Prostate gland (tissue), 2 donors: Measurements from ENCODE around the gene SKIC8. TPM values are rescaled to one million over a fixed set of nuclear protein-coding genes. Genes with fewer than 3 reads are reported as not detected.

Experiments
- DNase-seq: peaks from one replicate; pipeline ENCODE4 v3.0.0-alpha.2; 2019; ENCODE audit warnings: low spot score
- H3K27ac ChIP-seq, 2 donors: fragments of 200-600 bp; sonication (generic); 2 replicates each; pipeline ENCODE4 v1.5.1; 2017 to 2019
- H3K27me3 ChIP-seq: fragments of 200-600 bp; sonication (generic); replicated peaks from 2 replicates; pipeline ENCODE4 v1.5.1; 2019; ENCODE audit not compliant: insufficient read depth
- H3K36me3 ChIP-seq, 2 donors: fragments of 200-600 bp; sonication (generic); 1 replicate in 1 of 2; 2 replicates in 1 of 2; pipeline versions ENCODE4 v1.5.1 to v1.8.1; 2017 to 2019
- H3K4me1 ChIP-seq: fragments of 200-600 bp; sonication (generic); replicated peaks from 2 replicates; pipeline ENCODE4 v1.5.1; 2019
- H3K4me3 ChIP-seq, 2 donors: fragments of 200-600 bp; sonication (generic); 2 replicates each; pipeline ENCODE4 v1.5.1; 2017 to 2019
- H3K9me3 ChIP-seq: fragments of 200-600 bp; sonication (generic); 2 replicates; pipeline ENCODE4 v1.5.1; 2017
- CTCF ChIP-seq, 4 experiments: fragments of 200-600 bp in 2 of 4; fragments of 450-650 bp in 2 of 4; sonication (generic) in 2 of 4; IDR thresholded peaks; 1 replicate in 3 of 4; 2 replicates in 1 of 4; pipeline ENCODE4 v1.5.1; 2016 to 2019; ENCODE audit warnings: antibody characterized with exemption in 4 of 4, mild to moderate bottlenecking in 2 of 4, moderate library complexity in 2 of 4
- POLR2A ChIP-seq: fragments of 450-650 bp; IDR thresholded peaks from one replicate; pipeline ENCODE4 v1.6.1; 2016; ENCODE audit warnings: antibody characterized with exemption, mild to moderate bottlenecking
- POLR2AphosphoS5 ChIP-seq: sonication (generic); formaldehyde crosslinking; IDR thresholded peaks from one replicate; pipeline ENCODE4 v1.6.1; 2017; ENCODE audit warnings: antibody characterized with exemption
- WGBS: methylation state at CpG from one replicate; pipeline ENCODE4 v1.1.5; 2018; 5-methylcytosine and 5-hydroxymethylcytosine counted together
- intact Hi-C: fragments of 100-400 bp; cut with DNase I; formaldehyde crosslinking; loops from one replicate; pipeline ENCODE4 v1.14.2; 2022
- total RNA-seq, 2 donors: library from RNA; depleted of rRNA; stranded (reverse); fragments of >200 nt; gene quantifications; one replicate each; pipeline ENCODE4 v1.1.0, GENCODE V29; 2016

Gene SKIC8
- total RNA-seq, 2 donors from 2014 or later: 58.1 to 109 TPM

- Histone ChIP-seq H3K4me1 (no peaks in the 10 kb centered on the region), H3K36me3 (no peaks in the 10 kb centered on the region), H3K27ac (no peak overlapping the region), H3K27me3 (no peaks in the 10 kb centered on the region), H3K4me3 (no peak overlapping the region), H3K9me3 (no peaks in the 10 kb centered on the region)
- DNase-seq: no peak
- TF ChIP-seq POLR2AphosphoS5 (no peak), CTCF (IDR thresholded peaks at IDR 0.05) (no peak), POLR2A (no peak)
- intact Hi-C loops: loop anchor here (5.0 to 10.0 kb wide), 2 partner anchors 118 to 180 kb away; no protein-coding TSS in a partner anchor
- 78% methylated on average over 9 of the region's 9 CpGs for WGBS
Observed at GRCh38 chr15:78304216-78305066, 5.0 kb upstream of the SKIC8 start.

- H3K36me3 ChIP-seq: no peaks in the 10 kb centered on the region
- no peak overlapping the region for H3K27ac ChIP-seq
- TF ChIP-seq POLR2A (no peak), CTCF (IDR thresholded peaks at IDR 0.05) (no peak), POLR2AphosphoS5 (no peak)
- no peaks in the 10 kb centered on the region for H3K27me3 ChIP-seq
- H3K4me1 ChIP-seq: peaks cover 6% of the 10 kb centered on the region
- H3K9me3 ChIP-seq: no peaks in the 10 kb centered on the region
- whole genome bisulfite sequencing: 66% methylated on average over 5 of the region's 5 CpGs
- no peak overlapping the region for H3K4me3 ChIP-seq
- no peak for DNase-seq
- intact Hi-C loops: loop anchor here (10.0 kb wide), 1 partner anchor 182 kb away; no protein-coding TSS in a partner anchor
Observed at GRCh38 chr15:78302579-78303312, 3.3 kb upstream of the SKIC8 start.

GRCh38 chr15:78301828-78302227 lies 2.4 kb upstream of the SKIC8 start:
- 12% methylated on average over 3 of the region's 3 CpGs for WGBS
- Histone ChIP-seq H3K27me3 (no peaks in the 10 kb centered on the region), H3K27ac (no peak overlapping the region), H3K4me1 (peaks cover 6% of the 10 kb centered on the region), H3K36me3 (no peaks in the 10 kb centered on the region), H3K4me3 (no peak overlapping the region), H3K9me3 (no peaks in the 10 kb centered on the region)
- no peak for TF ChIP-seq POLR2AphosphoS5
- no peak for TF ChIP-seq POLR2A
- TF ChIP-seq CTCF (IDR thresholded peaks at IDR 0.05): no peak
- DNase-seq: no peak
- intact Hi-C loops: loop anchor here (10.0 kb wide), 1 partner anchor 183 kb away; no protein-coding TSS in a partner anchor

GRCh38 chr15:78301326-78301725 lies 1.9 kb upstream of the SKIC8 start:
- H3K36me3 ChIP-seq: no peaks in the 10 kb centered on the region
- no peak overlapping the region for H3K4me3 ChIP-seq
- TF ChIP-seq CTCF (IDR thresholded peaks at IDR 0.05) (no peak), POLR2AphosphoS5 (no peak), POLR2A (no peak)
- peaks cover 6% of the 10 kb centered on the region for H3K4me1 ChIP-seq
- no peaks in the 10 kb centered on the region for H3K9me3 ChIP-seq
- no peak overlapping the region for H3K27ac ChIP-seq
- DNase-seq: no peak
- H3K27me3 ChIP-seq: no peaks in the 10 kb centered on the region
- intact Hi-C loops: loop anchor here (10.0 kb wide), 1 partner anchor 183 kb away; no protein-coding TSS in a partner anchor
